HUES6 (cell line): ENCODE data around the gene OBP2A.
"Not testable (repeated sequence)": the region's sequence is repeated elsewhere in the genome, so short reads cannot be mapped to it uniquely, and the experiment has no call there.

ENCODE experiments used
- H3K27ac ChIP-seq: 2 replicates; pipeline ENCODE4 v1.7.0; 2013; ENCODE audit warnings: low read depth, mild to moderate bottlenecking, low read length, inconsistent platforms
- H3K27me3 ChIP-seq: 2 replicates; pipeline ENCODE4 v1.6.1; 2013; ENCODE audit warnings: low read length; ENCODE audit not compliant: control insufficient read depth, insufficient read depth
- H3K36me3 ChIP-seq: 2 replicates; pipeline ENCODE4 v1.6.1; 2013; ENCODE audit warnings: low read length; ENCODE audit not compliant: control insufficient read depth, insufficient read depth
- H3K4me1 ChIP-seq: 2 replicates; pipeline ENCODE4 v1.6.1; 2013; ENCODE audit warnings: low read length; ENCODE audit not compliant: control insufficient read depth, insufficient read depth
- H3K4me3 ChIP-seq: 2 replicates; pipeline ENCODE4 v1.5.1; 2013; ENCODE audit warnings: low read depth, low read length
- H3K9ac ChIP-seq: one replicate; pipeline ENCODE4 v1.6.1; 2013; ENCODE audit warnings: mild to moderate bottlenecking, low read length
- H3K9me3 ChIP-seq: 2 replicates; pipeline ENCODE4 v1.6.1; 2013; ENCODE audit warnings: low read depth, low read length; ENCODE audit not compliant: control insufficient read depth, insufficient read depth

Gene OBP2A

DNA sequence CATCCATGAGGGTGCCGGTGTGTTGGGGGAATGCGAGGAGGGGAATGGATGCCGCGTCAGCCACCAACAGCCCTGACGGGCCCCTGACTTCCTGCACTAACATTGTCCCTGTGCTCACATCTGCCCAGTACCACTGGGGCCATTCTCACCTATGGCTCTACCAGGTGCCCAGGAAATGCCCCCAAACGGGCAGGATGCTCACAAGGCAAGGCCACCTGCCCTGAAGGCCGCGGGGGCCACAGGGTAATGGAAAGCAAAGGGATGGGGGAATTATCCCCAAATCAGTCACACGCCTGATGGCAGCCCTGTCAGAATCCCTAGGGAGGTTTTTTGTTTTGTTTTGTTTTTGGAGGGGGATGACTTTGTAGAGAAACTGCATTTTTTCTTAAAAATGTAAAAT is 32.0 kb upstream of the OBP2A start:
- not testable (repeated sequence) for H3K36me3 ChIP-seq, H3K9ac ChIP-seq, H3K27me3 ChIP-seq, H3K4me3 ChIP-seq, H3K9me3 ChIP-seq, H3K4me1 ChIP-seq, H3K27ac ChIP-seq

GRCh38 chr9:135514342-135515082 is 31.4 kb upstream of the OBP2A start:
- H3K4me1 ChIP-seq: no peaks in the 10 kb centered on the region
- H3K4me3 ChIP-seq: no peak overlapping the region
- H3K36me3 ChIP-seq: no peaks in the 10 kb centered on the region
- H3K9me3 ChIP-seq: 0 out of 2 replicates have a peak, but pooled peaks cover under 1% of the 10 kb centered on the region
- no peak overlapping the region for H3K27ac ChIP-seq
- no peak overlapping the region for H3K9ac ChIP-seq
- no peaks in the 10 kb centered on the region for H3K27me3 ChIP-seq

DNA sequence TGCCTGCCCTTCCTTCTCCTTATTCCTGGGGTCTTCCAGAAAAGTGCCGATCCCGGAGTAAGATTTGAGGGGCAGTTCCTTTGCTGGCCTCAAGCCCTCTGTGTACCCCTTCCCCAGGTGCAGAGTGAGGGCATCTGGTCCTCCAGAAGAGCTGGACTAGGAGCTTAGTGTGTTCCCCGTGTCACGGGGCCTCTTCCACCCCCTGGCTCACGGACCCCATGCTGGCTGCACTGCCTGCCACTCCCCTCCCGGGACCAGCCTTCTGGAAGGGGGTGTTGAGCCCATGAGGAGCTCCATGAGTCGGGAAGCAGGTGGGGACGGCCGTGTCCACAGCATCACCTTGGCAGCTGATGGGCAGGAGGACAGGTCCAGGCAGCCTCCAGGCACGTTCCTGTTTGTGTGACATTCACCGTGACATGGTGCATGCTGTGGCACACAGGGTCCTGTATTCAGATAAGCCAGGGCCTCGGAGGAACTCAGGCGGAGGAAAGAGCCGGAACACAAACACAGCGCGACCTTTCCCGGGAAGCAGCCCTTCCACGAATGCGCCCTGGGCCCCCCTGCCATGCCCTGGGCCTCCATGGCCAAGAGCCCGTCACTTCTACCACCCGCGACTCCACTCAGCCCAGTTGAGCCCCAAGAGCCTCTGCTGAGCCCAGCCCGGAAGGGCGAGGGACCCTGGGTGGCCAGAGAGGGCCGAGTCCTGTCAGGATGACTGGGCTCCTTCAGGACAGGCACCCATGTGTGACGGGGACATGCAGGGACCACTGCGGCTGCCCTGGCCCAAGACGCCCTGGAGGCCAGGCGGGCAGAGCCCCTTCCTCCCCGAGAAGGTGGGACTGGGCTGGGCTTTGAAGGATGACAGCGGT is 30.6 kb upstream of the OBP2A start:
- Histone ChIP-seq H3K27ac (no peak overlapping the region), H3K4me1 (no peaks in the 10 kb centered on the region), H3K36me3 (no peaks in the 10 kb centered on the region), H3K9me3 (peaks cover 2% of the 10 kb centered on the region; the same call in 1 of the 2 replicates), H3K4me3 (no peak overlapping the region), H3K9ac (no peak overlapping the region), H3K27me3 (no peaks in the 10 kb centered on the region)

- Histone ChIP-seq H3K9me3 (peaks cover 2% of the 10 kb centered on the region; the same call in 1 of the 2 replicates), H3K4me3 (no peak overlapping the region), H3K9ac (no peak overlapping the region), H3K4me1 (no peaks in the 10 kb centered on the region), H3K27ac (no peak overlapping the region), H3K27me3 (no peaks in the 10 kb centered on the region), H3K36me3 (no peaks in the 10 kb centered on the region)
Observed at GRCh38 chr9:135516132-135516860, 29.6 kb upstream of the OBP2A start.

- Histone ChIP-seq H3K27me3 (no peaks in the 10 kb centered on the region), H3K4me1 (peaks cover under 1% of the 10 kb centered on the region; the same call in 1 of the 2 replicates), H3K27ac (no peak overlapping the region), H3K4me3 (no peak overlapping the region), H3K36me3 (no peaks in the 10 kb centered on the region), H3K9ac (no peak overlapping the region), H3K9me3 (peaks cover 2% of the 10 kb centered on the region; the same call in 1 of the 2 replicates)
Observed at GRCh38 chr9:135517407-135517822, 28.5 kb upstream of the OBP2A start.

DNA sequence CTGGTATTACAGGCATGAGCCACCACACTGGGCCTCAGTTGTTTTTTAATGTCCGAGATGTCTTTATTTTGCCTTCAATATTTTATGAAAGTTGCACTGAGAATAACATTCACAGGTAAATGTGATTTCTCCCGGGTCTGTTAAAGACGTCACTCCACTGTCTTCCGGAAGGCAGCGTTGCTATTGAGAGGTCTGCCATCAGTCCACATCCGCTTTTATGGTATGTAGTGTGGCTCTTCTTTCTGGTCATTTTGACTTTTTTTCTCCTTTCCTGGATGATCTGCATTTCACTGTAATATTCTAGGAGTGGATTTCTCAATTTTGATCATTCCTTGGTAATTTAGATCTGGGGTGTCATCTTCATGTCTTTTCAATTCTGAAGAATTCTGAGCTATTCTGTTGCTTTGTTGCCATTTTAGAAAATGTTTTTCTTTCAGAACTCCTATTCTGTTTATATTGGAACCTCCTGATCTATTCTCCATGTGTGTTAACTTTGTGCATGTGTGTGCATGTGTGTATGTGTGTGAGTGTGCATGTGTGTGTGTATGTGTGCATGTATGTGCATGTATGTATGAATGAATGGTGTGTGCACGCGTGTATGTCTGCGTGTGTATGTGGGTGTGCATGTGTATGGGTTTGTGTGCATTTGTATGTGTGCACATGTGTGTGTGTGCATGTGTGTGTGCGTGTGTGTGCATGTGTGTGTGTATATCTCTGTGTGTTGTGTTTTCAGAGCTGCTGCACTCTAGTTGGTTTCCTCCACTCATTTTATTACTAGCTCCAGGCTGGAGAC is 26.6 kb upstream of the OBP2A start:
- Histone ChIP-seq H3K9ac (no peak overlapping the region), H3K27ac (no peak overlapping the region), H3K4me3 (no peak overlapping the region), H3K9me3 (peaks cover 2% of the 10 kb centered on the region; the same call in 1 of the 2 replicates), H3K36me3 (no peaks in the 10 kb centered on the region), H3K4me1 (peaks cover 17% of the 10 kb centered on the region; the same call in 1 of the 2 replicates), H3K27me3 (no peaks in the 10 kb centered on the region)

DNA sequence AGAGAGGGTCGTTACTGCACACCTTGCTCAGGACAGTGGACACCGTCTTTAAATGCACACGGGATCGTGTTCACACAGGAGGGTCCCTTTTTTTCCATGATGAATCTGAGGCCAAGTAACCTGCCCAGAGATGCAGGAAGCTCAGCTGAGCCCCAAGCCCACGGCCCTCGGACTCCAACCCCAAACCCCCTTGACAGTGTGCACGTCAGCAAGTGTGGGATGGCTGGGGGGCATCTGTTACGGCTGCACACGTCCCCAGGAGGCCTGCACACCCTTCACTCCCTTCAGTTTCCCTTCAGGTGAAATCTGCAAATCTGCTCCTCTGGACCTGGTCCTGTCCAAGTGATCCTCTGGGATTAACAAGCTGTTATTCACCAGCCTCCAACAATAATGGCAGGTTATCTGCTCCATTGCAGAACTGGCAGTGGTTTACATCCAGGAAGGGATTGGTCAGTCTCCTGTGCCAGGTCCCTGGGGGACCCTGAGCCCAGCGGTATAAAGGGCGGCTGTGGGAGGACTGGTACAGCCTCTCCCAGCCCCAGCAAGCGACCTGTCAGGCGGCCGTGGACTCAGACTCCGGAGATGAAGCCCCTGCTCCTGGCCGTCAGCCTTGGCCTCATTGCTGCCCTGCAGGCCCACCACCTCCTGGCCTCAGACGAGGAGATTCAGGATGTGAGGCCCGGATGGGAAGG is 24.9 kb upstream of the OBP2A start, which contains the start of gene LCN1:
TSS of gene LCN1 (plus strand) at position 525 of the 692 bp plus-strand sequence. CDS start at position 583, 58 bp downstream.
- Histone ChIP-seq H3K9me3 (peaks cover 2% of the 10 kb centered on the region; the same call in 1 of the 2 replicates), H3K36me3 (no peaks in the 10 kb centered on the region), H3K27ac (no peak within 1 kb of the TSS), H3K9ac (no peak within 1 kb of the TSS), H3K4me1 (peaks cover 17% of the 10 kb centered on the region; the same call in 1 of the 2 replicates), H3K27me3 (no peaks in the 10 kb centered on the region; the same call in 1 of the 2 replicates), H3K4me3 (no peak within 1 kb of the TSS)

DNA sequence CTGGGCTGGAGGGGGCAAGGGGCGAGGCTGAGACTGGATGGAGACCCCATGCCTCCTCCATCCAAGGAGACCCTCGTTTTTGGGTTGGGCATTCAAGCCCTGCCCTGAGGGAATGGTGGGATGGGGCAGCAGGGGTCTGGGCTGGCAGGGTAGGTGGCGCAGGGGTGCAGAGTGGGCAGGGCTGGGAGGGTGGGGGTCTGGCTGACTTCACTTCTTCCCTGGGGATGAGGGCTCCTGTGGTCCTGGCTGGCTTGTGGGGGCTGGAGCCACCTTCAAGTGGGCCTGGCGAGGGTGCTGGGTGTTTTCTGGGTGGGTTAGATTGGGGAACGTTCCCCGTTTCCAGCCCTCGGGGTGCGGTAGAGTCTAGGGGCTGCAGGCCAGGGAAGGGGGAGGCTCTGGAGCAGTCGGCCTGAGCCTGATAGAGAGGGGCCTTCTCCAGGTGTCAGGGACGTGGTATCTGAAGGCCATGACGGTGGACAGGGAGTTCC is 24.3 kb upstream of the OBP2A start:
- peaks cover 20% of the 10 kb centered on the region for H3K4me1 ChIP-seq
- H3K4me3 ChIP-seq: no peak overlapping the region
- H3K36me3 ChIP-seq: no peaks in the 10 kb centered on the region
- H3K9ac ChIP-seq: no peak overlapping the region
- H3K9me3 ChIP-seq: peaks cover 2% of the 10 kb centered on the region; the same call in 1 of the 2 replicates
- H3K27me3 ChIP-seq: no peaks in the 10 kb centered on the region; the same call in 1 of the 2 replicates
- no peak overlapping the region for H3K27ac ChIP-seq

- Histone ChIP-seq H3K4me3 (no peak overlapping the region), H3K27me3 (no peaks in the 10 kb centered on the region; the same call in 1 of the 2 replicates), H3K9me3 (peaks cover 2% of the 10 kb centered on the region; the same call in 1 of the 2 replicates), H3K27ac (no peak overlapping the region), H3K36me3 (no peaks in the 10 kb centered on the region), H3K4me1 (peaks cover 26% of the 10 kb centered on the region), H3K9ac (no peak overlapping the region)
Observed at GRCh38 chr9:135522137-135522877, 23.6 kb upstream of the OBP2A start.
